Renal pelvis (tissue), 4 donors: ENCODE data around the gene LDLRAD4. TPM values are rescaled to one million over a fixed set of nuclear protein-coding genes. Genes with fewer than 3 reads are reported as not detected.
A peak's percentile ranks its signal among the peaks of the same experiment; 100 is the strongest.

Source experiments
- DNase-seq: peaks from one replicate; pipeline ENCODE4 v3.0.0-alpha.2; 2013
- polyA plus RNA-seq, 3 donors: library from polyadenylated mRNA; unstranded; fragments of 120-200 nt; gene quantifications; one replicate each; pipeline ENCODE4 v1.2.1, GENCODE V29; 2013; ENCODE audit not compliant: insufficient read length in 3 of 3

The LDLRAD4 gene
- polyA plus RNA-seq, 3 donors, result 9.0 to 11.3 (median 10.6) TPM

DNA sequence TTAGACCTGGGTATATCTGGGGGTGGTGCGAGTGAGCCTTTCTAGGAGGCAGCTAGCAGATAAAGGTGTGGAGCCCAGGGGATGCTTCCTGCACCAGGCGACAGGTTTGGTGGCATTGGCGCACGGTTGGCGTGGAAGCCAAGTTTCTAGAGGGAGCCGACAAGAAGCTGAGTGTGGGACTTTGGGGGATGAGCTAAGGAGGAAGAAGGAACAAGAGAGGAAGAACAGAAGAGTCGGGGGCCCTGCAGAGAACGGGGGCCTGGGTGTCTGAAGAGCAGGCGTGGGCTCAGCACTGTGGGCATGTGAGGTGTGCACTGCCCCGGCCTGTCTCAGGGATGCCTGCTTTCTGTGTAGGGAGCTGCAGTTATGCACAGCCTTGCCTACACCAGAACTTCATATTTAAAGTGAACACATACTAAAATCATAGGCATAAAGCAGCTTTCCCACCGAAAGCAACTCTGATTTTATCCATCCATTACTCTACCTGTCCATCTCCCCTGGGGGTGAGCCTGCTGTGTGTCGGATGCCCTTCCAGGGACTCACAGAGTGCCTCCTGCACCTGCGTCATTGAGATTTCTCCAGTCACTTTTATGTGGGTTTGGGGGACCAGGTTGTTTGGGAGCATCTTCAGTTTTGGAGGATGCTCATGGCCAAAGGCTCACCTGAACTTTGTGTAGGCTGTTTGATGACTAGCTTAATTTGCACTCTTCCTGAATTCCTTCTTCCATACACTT, 149.7 kb downstream of the LDLRAD4 start:
- no peak for DNase-seq

DNA sequence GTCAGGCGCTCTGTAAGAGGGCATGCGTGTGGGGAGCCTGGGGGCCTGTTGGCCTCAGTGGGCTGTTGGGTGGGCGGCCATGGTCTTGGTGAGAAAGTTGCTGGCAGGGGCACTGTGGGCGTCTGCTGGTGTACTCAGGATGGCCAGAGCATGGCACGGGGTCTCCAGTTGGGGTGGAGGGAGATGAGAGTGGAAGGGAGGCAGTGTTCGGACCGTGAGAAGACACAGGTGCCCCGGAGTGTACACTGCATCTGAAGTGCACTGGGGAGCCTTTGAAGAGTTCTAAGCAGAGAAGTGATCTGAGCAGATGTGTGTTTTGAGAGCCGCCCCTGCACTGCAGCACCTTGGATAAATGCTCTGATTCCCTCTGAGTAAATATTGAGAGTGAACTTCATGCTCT, 150.8 kb downstream of the LDLRAD4 start:
- DNase-seq, result no peak

DNA sequence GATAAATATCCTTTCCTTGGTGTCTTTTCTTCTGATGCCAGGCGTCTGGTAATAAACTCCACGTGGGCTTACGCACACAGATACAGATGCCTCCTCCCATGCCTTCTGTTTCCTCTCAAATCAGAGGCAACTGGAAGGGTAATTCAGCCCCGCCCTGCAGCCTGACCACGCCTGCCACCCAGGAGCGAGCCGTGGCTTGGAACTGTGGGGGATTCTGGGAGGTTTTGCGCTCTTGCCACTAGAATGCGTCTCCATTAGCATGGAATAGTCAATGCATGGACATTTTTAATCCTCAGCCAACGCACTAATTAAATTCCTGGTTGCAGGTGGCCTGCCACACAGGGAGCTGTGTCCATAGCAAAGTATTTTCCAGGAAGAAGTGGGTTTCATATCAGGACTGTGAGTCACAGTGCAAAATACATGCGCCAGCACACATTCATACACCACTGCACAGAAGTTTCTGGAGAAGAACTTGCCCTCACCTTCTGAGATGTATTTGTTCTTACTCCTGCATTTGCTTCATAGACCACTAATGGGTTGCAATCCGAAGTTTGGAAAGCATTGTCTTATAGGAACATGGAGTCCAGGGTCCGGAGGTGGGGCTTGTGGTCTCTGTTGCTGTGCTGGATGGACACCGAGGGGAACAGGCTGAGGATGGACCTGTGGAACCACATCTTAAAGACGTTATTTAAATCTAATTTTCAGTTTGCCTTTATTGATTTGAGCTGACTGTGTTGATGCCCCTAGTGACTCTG, 151.4 kb downstream of the LDLRAD4 start:
- DNase-seq, result no peak

DNA sequence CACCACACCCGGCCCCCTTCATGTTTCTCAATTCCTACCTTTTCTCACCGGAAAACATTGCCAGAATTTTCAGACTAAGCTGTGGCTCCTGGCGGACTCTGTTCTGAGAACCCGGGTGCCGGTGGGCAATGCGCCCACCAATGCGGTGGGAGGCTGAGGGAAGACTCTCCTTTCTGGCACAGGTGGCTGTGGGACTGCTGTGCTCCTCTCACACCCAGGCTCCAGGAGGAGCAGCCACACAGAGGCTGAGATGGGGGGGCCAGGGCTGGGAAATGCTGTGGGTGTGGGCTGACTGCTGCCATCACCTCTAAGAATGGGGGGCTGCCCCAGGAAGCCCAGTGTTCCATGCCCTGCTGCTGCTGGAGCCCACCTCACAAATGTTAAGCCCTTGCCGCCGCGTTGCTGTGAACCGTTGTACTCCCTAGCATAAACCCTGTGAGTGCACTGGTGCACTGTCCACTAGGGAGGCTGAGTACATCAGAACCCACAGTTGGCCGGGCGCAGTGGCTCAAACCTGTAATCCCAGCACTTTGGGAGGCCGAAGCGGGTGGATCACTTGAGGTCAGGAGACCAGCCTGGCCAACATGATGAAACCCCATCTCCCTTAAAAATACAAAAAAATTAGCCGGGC, 152.6 kb downstream of the LDLRAD4 start:
- DNase-seq, result no peak

DNA sequence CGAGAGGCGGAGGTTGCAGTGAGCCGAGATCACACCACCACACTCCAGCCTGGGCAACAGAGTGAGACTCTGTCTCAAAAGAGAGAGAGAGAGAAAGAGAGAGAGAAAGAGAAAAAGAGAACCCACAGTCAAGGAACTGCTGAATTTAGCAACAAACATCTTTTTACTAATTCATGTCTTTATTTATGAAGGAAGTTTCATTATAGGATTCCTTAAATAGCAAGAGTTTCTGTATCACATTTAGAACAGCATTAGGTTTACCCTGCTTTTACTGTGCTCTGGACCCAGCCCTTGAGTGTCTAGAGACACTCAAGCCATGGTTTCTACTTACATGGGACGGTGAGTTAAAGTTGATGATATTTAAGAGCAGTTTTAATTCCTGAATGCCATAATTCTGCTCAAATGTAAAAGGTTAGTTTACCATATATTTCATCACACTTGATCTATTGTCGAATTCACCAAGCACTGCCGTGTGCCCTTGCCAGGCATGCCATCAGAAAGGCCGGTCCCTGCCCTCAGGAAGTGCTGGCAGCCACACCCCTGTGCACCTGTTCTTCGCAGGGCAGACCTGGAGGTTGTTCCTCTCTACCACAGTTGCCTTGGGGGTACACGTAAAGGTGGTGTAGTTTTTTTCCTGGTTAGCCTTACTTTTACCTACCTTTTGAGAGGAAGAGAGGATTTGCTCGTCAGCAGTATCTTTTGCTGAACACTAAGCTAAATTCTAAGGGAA, 153.3 kb downstream of the LDLRAD4 start:
- no peak for DNase-seq

DNA sequence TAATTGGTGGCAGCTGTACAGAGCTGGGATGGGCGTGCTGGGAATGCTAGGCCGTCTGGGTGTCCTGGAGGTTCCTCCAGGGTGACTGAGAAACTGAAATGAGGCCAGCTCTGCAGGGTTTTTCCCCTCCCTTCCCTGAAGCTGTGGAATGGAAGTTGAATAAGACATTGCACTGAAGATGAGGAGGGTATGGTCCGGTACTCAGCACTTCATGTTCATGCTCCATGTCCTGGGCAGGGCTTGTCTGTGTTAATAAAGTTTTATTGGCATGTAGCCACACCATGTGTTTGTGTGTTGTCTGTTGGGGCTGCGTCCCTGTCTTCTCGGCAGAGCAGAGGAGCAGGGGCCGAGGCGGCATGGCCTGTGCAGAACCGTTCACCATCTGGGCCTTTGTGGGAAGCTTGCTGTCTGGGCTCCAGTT, 154.0 kb downstream of the LDLRAD4 start:
- DNase-seq, result no peak

DNA sequence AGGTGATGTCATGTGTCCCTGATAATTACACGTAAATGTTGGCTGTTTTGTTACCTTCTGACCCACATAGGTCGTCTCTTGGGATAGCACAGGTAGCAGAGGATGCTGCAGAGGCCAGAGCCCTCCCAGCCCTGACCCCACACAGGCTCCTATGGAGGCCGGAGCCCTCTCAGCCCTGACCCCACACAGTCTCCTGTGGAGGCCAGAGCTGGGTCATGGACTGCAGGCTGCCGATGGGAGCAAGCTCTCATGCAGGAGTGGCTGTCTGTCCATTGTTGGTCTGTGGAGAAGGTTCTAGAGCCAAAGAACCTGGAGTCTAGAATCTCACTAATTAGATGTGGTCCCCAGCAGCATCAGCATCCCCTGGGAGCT, 155.5 kb downstream of the LDLRAD4 start:
- no peak for DNase-seq

DNA sequence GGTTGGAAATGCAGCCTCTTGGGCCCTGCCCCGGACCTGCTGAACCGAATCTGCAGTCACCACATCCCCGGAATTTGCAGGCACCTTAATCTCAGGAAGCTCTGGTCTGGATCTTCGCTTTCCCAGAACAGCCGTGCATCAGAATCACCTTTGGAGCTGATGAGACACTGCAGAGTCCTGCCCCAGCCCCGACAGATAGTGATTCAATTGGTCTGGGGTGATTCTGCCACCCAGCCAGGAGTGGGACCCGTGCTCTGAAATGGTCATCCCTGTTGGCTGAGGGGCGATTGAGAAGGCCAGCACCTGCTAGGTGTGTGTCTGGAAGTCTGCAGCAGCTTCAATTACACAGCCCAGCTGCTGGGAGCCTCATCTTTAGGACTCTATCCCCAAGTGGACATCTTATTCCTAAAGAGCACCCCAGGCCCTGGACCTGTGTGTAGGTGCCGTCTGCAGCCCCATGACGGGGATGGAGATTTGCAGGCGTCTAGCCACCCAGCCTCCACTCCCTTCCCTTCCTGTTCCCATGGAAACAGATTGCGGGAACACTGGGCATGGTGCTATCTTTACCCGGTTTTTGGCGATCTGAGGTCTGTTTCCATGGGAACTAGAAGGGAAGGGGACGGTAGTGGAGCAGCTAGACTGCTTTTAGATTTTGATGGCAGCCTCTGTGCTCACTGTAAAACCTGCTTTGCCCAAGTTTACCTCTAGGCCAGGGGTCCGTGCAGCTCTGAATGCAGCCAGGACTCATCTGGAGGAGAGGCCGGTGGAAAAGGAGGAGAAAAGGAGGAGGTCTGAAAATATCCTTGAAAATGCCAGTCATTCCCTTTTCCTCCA, 156.1 kb downstream of the LDLRAD4 start:
- DNase-seq, result no peak

DNA sequence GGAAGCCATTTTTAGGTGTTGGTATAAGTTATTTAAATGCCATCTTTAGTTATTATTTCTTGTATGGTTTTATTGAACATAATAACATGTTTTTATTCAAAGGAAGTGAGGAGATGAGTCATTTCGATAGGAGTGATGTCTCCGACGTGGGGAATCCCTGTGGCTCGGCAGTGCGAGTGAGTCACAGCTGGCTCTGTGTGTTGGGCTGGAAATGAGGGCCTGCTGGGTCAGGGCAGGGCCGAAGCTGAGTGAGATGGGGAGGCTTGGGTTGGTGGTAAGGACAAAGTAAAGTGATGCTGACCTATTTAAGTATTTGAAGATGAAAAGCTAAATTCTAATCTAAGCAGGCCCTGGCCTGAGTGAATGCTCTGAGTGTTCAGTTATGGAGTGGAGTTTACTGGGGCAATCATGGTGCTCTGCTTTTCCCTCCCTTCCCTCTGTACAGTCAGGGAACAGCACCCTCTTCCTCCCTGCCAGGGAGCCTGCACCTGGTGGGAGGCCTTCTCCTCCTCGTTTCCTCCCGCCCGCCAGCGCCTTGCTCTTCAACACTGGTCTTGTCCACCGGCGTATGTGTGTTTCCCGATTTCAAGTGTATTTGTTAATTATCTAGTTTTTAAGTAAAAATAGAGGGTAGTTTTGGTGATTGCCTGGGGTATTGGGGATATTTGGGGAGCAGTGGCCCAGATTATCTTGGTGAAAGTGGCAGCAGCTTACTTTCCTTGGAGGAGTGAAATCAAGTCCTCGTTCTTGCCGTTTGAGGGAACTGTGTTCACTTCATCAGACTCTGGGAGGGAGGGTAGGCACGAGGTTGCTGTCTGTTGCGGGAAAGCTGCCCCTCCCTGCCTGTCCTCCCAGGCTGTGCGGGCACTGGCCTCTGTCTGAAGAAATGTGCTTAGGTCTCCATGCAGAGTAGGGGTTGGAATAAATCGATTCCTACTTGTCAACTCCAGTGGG, 157.0 kb downstream of the LDLRAD4 start:
- no peak for DNase-seq

DNA sequence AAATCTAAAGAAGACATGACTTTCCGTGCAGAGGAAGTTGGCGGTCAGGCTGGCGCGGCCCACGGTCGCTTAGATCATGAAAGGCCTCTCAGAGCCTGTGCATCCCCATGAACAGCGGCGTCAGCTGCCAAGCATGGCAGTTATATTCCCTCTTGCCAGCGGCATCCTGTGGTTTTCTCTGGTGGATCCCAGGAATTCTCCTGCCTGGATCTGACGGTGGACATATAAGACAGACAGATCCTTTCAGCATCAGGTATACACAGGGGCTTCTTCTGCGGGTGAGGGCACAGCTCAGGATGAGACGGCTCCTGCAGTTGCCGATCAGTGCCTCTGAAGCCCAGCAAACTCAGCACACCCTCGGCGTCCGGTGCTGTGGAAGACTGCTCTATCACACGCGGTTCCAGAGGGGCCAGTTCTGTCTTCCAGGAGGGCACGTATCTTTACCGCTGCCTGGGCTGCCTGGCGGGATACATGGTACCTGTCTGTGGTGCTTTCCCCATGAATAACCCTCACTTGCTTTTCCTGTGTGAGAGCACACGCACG, 157.8 kb downstream of the LDLRAD4 start:
- DNase-seq, result no peak

DNA sequence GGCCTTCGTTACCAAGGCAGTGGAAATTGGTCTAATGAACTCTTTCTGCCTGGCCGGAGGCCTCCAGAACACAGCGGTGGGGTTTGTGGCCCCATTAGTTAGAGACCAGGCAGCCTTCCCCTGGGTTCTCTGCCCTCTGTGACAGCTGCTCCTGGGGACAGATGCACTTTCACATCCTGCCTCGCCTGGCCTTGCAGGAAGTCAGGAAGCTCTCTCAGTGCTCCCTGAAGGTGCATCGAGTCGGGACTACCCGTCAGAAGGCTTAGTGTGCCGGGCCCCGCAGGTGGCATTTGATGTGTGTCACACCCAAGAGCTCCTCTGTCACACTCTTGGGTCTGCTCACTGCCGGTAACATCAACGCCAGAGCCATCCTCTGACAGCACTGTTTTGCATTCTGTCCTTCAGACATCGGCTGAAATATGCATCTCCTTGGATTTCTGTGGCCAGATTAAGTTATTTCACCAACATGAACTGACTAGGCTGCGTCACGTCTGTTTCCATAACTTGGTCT, 158.3 kb downstream of the LDLRAD4 start:
- DNase-seq, result no peak

DNA sequence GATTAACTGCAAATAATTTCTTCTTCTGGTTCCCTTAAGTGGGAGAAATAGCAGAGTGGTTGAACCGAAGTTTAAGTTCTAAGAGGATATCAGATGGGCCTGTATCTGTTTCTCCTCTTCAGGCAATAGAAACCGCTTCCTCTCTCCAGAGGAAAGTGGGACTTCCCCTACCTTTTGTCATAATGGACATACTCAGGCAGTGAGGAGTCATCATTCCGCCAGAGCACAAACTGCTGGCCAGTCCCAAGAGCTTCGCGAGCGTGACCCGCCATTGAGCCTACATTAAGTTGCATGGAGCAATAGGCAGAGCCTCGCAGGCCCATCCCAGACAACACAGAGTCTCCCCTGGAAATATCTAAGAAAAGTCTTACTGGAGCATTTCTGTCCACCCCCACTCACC, 158.9 kb downstream of the LDLRAD4 start:
- DNase-seq, result no peak

DNA sequence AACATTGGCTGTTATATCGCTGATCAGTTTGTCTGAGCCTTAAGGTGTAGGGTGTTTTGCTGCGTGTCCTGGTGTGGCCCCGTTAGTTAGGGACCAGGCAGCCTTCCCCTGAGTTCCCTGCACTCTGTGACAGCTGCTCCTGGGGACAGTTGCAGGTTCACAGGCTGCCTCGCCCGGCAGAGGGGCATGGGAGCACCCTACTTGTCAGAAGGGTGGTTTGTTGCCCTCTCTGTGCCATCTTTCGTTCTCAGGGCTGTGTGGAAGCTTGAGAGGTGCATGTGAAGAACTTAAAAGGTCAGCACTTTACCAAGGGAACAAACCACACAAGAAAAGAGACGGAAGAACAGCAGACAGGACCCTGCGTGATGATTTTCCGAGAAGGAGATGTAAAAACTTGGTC, 159.6 kb downstream of the LDLRAD4 start:
- DNase-seq, result no peak

DNA sequence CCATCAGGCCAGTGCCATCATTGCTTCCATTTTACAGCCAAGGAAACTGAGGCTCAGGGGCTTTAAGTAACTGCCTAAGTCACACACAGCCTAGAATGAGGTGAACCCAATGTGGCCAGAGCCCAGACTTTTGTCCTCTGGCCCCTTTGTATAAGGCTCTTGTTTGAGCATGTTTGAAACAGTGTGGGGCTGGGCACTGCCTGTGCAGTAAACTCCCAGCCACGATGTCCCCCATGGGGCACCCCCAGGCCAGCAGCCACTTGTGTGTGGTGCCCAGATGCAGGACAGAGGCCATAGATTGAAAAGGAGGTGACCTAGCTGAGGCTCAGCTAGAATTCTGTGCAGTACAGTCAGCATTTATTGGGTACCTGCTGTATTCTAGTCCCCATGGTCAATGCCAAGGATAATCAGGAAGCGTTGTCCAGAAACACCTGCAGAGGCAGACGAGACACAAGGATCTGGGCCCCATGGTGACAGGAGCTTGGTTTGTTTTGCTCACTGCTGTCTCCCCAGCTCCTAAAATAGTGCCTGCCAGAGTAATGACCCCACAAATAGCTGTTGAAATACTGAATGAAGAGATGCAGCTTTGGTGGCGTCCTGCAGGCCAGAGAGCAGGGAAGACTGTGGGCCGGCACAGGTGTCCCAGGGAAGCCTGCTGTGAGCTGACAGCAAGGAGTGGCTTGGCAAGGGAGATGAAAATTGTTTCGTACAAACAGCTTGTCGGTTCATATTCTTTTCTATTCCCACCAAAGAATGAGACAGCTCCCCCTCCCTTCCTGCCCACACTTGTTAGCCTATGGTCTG, 160.7 kb downstream of the LDLRAD4 start:
- no peak for DNase-seq

DNA sequence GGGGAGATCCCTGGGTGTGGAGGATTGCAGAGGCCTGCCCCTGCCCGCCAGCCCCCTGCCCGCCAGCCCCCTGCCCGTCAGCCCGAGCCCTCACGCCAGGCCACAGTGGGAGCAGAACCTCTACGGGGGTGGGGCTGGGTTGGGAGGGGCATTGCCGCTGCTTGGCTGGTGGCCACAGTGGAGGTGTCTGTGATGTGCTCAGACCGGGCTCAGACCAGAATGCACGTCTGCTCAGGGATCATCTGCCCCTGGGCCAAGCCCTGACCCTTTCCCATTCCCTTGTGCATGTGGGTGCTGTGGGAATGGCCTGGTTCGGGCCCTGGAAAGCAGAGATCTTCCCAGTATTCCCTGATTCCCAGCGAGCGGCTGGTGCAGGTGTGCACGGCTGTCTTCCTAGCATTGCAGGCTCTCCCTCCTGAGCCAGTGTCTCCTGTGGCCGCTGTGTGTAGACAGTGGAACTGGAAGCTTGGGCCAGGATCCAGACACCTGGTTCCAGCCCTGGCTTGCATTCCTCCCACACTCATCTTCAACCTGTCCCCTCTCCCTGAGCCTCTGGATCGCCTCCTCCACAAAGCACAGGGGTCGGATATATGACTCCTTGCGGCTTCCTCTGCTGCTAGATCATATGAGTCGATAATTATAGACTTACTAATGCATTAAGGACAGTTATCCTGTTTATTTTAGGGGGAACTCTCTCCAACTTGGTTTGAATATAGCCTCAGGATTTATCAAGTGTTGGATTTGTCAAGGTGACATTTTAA, 161.6 kb downstream of the LDLRAD4 start:
- DNase-seq, result no peak

DNA sequence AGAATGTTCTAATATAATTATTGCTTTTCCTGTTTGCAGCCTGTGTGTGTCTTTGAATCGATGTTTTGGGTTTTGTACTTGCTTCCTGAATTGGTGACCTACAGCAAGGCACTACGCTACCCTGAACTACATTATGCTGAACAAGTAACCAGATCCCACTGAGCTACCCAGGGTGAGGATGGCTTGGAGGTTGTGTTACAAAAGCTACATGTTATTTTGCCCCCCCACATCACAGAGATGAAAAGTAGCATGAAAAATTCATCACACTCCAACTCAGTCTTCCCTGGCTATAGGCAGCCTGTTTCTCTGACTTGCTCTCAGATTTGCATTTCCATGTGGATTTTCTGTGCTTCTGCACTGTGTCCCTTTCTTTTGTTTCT, 162.1 kb downstream of the LDLRAD4 start:
- DNase-seq, result no peak

DNA sequence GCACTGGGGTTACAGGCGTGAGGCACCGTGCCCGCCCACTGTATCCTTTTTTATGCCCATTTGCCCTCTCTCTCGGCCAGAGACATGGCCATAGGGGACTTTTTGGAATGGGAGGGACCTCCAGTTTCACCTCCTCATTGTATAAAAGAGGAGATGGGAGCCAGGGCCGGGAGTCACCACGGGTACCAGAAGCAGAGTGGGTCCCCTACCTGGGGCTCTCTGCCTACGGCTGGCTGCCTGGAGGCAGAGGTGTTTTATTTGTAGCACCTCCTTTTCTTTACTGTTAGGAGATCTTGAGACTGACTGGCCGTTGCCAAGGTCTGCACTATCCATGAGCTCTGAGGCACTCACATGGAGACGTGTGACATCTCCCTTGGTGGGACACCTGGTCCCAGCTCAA, 162.8 kb downstream of the LDLRAD4 start:
- no peak for DNase-seq

DNA sequence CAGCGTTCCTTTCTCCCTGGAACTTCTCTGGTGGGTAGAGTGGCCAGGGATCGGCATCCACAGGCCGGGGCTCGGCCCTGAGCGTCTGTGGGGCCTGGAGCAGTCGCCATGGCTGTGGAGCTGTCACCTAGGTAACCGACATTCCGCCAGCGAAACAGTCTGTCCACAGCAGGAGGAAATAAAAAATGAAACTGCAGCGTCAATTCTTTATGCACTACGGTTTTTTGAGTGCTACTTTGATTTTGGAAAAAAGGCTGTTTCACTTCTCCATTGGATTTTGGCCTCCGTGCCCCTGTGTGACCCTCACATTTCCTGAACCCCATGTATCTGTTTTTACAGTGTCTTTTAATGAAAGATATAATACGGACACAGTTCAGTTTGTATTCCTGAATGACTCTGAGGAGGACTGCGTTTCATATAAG, 163.4 kb downstream of the LDLRAD4 start:
- peak; percentile 78 for DNase-seq
